NK-92 treated with Interleukin-12 subunit alpha and Interleukin-12 subunit beta, amount 100 ng/mL, for 24 hours (cell line): ENCODE measurements around the gene CLCN6.

ENCODE experiments used
- DNase-seq: peaks from one replicate; lab custom pipeline; 2025; lab: John Stamatoyannopoulos, UW

CLCN6 gene

GRCh38 chr1:11828511-11828910 lies 22.5 kb downstream of the CLCN6 start:
- DNase-seq, result no peak

GRCh38 chr1:11831945-11832725 lies 26.1 kb downstream of the CLCN6 start:
- DNase-seq, result no peak

GRCh38 chr1:11833497-11833896 lies 27.5 kb downstream of the CLCN6 start:
- no peak for DNase-seq

- DNase-seq, result no peak
These were observed 27.9 kb downstream of the CLCN6 start for GRCh38 chr1:11833900-11834299.

GRCh38 chr1:11835441-11836225 lies 29.6 kb downstream of the CLCN6 start:
- no peak for DNase-seq

- DNase-seq, result no peak
These were observed 31.2 kb downstream of the CLCN6 start for GRCh38 chr1:11836955-11837766.

GRCh38 chr1:11837767-11838348 lies 31.9 kb downstream of the CLCN6 start:
- no peak for DNase-seq

- peak; percentile 32 for DNase-seq
These were observed 32.6 kb downstream of the CLCN6 start for GRCh38 chr1:11838349-11839272.

GRCh38 chr1:11839727-11840705 lies 34.0 kb downstream of the CLCN6 start:
- DNase-seq, result no peak

GRCh38 chr1:11841245-11842153 lies 35.5 kb downstream of the CLCN6 start:
- DNase-seq, result no peak

- no peak for DNase-seq
These were observed 36.4 kb downstream of the CLCN6 start for GRCh38 chr1:11842154-11843041.

GRCh38 chr1:11845641-11846335 lies 39.8 kb downstream of the CLCN6 start:
- no peak for DNase-seq

- no peak for DNase-seq
These were observed 41.8 kb downstream of the CLCN6 start, which contains the start of gene NPPA for GRCh38 chr1:11847667-11848372. Gene NPPA (minus strand): TSS chr1:11847783. CDS start chr1:11847684, 99 bp downstream.

GRCh38 chr1:11848373-11848700 lies 42.3 kb downstream of the CLCN6 start:
- DNase-seq, result no peak

- no peak for DNase-seq
These were observed 44.2 kb downstream of the CLCN6 start for GRCh38 chr1:11850156-11850555.

GRCh38 chr1:11851180-11851579 lies 45.2 kb downstream of the CLCN6 start:
- DNase-seq, result no peak
